ENCODE results near the gene ZDBF2. TPM values are rescaled to one million over a fixed set of nuclear protein-coding genes. Genes with fewer than 3 reads are reported as not detected.

ZDBF2 gene
- total RNA-seq, 4 donors from 2014 or later, result 5.9 to 8.3 (median 7.4) TPM

DNA sequence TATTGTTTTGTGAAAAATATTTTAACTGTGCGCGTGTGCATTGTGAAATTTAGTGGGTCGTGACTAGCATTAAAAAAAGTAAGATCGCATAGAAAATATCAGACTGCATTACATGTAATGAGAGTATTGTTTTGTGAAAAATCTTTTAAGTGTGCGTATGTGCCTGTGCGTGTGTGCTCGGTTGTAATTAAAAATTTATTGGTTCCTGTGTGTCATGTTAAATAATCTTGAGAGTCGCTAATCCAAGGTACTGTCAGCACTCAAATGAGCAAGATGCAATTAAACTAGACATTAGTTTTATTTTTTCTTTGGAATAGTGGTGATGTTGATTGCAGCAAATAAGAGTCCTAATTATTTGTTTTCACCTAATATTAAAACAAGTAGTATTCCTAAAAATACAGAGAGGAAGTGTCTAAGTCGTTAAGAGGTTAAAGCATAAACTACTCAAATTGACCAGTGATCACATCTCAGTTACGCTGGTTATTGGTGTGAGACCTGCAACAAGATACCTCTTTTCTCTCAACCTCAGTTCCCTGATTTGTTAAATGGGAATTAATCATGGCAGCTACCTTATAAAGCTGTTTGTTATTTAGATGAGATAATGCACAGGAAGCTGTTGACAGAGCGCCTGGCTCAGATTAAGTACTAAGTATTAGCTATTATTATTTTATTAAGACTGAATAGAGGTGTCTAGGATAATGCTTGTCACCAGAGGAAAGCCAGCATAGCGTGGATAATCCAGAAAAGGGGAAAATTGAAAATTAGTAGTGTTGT, 1.9 kb downstream of the ZDBF2 start:
- TF ChIP-seq, protein P1, sequence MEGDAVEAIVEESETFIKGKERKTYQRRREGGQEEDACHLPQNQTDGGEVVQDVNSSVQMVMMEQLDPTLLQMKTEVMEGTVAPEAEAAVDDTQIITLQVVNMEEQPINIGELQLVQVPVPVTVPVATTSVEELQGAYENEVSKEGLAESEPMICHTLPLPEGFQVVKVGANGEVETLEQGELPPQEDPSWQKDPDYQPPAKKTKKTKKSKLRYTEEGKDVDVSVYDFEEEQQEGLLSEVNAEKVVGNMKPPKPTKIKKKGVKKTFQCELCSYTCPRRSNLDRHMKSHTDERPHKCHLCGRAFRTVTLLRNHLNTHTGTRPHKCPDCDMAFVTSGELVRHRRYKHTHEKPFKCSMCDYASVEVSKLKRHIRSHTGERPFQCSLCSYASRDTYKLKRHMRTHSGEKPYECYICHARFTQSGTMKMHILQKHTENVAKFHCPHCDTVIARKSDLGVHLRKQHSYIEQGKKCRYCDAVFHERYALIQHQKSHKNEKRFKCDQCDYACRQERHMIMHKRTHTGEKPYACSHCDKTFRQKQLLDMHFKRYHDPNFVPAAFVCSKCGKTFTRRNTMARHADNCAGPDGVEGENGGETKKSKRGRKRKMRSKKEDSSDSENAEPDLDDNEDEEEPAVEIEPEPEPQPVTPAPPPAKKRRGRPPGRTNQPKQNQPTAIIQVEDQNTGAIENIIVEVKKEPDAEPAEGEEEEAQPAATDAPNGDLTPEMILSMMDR (IDR thresholded peaks at IDR 0.05; ENCODE audit: low read depth), result no peak

DNA sequence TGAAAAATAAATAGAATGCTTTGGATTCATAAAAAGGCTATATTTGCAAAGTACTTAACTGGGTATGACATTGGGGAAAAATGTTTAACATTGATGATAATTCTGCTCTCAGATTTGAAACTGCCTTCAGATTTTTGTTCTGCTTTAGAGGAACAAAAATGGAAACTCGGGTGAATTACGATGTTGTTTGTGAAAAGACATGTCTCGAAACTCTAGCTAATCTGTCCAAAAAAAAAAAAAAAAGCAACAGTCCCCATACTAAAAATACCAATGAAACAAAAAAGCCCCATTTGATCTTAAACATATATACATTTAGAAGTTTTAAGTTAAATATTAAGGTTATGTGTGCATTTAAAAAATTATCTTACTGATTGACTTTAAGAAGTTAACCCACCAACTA, 3.0 kb downstream of the ZDBF2 start:
- TF ChIP-seq, protein P1 (IDR thresholded peaks at IDR 0.05; ENCODE audit: low read depth), result no peak

DNA sequence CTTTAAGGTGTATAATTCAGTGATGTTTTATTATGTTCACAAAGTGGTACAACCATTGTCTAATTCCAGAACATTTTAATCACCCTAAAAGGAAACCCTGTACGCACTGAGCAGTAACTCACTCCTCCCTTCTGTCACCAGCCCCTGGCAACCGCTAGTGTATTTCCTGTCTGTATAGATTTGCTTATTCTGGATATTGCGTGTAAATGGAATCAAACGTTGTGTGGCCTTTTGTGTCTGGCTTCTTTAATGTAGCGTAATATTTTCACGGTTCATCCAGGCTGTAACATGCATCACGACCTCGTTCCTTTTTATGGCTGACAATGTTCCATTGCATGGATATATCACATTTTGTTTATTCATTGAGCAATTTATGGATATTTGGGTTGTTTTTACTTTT, 8.3 kb downstream of the ZDBF2 start:
- TF ChIP-seq, protein P1 (IDR thresholded peaks at IDR 0.05; ENCODE audit: low read depth), result no peak

DNA sequence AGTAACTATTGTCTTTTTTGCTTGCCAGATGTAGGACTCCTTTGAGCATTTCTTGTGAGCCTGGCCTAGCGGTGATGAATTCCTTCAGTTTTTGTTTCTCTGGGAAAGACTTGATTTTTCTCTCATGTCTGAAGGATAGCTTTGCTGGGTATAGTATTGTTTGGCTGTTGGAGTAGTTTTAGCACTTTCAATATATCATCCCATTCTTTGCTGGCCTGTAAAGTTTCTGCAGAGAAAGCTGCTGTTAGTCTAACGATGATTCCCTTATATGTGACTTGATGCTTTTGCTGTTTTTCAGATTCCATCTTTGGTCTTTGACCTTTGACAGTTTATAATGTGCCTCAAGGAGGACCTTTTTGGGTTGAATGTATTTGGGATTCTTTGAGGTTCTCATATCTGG, 12.7 kb downstream of the ZDBF2 start:
- TF ChIP-seq, protein P1 (IDR thresholded peaks at IDR 0.05; ENCODE audit: low read depth), result no peak

DNA sequence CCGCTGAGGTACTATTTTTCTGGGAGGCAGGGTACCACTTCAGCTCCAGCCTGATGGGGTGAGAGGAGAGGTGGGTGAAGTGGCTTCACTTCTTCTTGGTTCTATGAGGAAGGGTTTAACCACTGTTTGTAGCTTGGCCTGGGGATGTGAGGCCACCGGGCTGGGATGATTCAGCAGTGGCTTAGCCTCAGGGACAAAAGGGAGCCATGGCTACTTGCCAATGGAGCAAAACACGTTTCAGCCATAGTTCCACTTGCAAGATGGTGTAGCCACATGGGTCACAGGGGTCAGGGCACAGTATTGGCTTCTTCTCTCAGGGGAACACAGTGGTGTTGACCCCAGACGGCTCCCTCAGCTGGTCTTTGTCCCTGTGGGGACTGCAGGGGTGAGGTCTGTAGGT, 14.9 kb downstream of the ZDBF2 start:
- TF ChIP-seq, protein P1 (IDR thresholded peaks at IDR 0.05; ENCODE audit: low read depth), result no peak

DNA sequence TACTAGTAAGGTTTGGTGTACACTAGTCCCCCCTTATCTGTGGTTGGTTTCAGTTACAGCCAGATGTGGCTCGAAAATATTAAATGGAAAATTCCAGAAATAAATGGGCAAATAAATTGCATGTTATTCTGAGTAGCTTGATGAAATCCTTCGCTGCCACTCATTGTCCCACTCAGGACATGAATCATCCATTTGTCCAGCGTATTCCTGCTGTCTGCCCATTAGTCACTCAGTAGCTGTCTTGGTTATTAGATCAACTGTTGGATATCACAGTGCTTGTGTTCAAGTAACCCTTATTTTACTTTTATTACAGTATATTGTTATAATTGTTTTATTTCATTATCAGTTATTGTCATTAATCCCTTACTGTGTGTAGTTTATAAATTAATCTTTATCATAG, 21.7 kb downstream of the ZDBF2 start:
- TF ChIP-seq, protein P1 (IDR thresholded peaks at IDR 0.05; ENCODE audit: low read depth), result no peak

DNA sequence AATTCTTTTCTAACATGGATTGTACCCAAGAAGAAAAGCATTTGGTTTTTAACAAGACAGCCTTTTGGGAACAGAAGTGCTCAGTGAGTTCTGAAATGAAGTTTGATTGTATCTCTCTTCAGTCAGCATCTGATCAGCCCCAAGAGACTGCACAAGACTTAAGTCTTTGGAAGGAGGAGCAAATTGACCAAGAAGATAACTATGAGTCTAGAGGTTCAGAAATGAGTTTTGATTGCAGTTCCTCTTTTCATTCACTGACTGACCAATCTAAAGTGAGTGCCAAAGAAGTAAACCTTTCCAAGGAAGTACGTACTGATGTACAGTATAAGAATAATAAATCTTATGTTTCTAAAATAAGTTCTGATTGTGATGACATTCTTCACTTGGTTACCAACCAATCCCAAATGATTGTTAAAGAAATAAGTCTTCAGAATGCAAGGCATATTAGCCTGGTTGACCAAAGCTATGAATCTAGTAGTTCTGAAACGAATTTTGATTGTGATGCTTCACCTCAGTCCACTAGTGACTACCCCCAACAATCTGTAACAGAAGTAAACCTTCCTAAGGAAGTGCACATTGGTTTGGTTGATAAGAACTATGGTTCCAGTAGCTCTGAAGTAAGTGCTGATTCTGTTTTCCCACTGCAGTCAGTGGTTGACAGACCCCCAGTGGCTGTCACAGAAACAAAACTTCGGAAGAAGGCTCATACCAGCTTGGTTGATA, 31.2 kb downstream of the ZDBF2 start:
- TF ChIP-seq, protein P1 (IDR thresholded peaks at IDR 0.05; ENCODE audit: low read depth), result no peak

Data from subcutaneous adipose tissue (tissue), 4 donors.